Activated CD8-positive, alpha-beta T cell treated with anti-CD3 and anti-CD28 coated beads for 36 hours (primary cell): ENCODE results near the gene GADD45A. TPM values are rescaled to one million over a fixed set of nuclear protein-coding genes. Genes with fewer than 3 reads are reported as not detected.

ENCODE experiments used
- ATAC-seq: fragments of 200-7000 bp; cut with Tn5 transposase; one replicate; pipeline ENCODE4 v1.10.0; 2021; ENCODE audit warnings: mild to moderate bottlenecking, moderate library complexity
- CTCF ChIA-PET: fragments of 350-600 bp; sonication (Branson Sonifier 250); formaldehyde crosslinking; loops from one replicate; lab custom pipeline; 2021; ENCODE audit warnings: antibody characterized with exemption; lab: Charles Lee
- POLR2A ChIA-PET: fragments of 350-600 bp; sonication (Branson Sonifier 250); formaldehyde crosslinking; loops from one replicate; lab custom pipeline; 2021; ENCODE audit warnings: antibody characterized with exemption; lab: Charles Lee
- DNase-seq: peaks from one replicate; pipeline ENCODE4 v3.0.0-alpha.2; 2020
- H3K27ac Mint-ChIP-seq: one replicate; pipeline ENCODE4 v1.8.0; 2021; ENCODE audit warnings: mild to moderate bottlenecking, mixed read lengths
- H3K27me3 Mint-ChIP-seq: one replicate; pipeline ENCODE4 v1.8.0; 2021; ENCODE audit warnings: mixed read lengths
- H3K36me3 Mint-ChIP-seq: one replicate; pipeline ENCODE4 v1.8.0; 2021; ENCODE audit warnings: low read depth, mixed read lengths
- H3K4me1 Mint-ChIP-seq: one replicate; pipeline ENCODE4 v1.8.0; 2021; ENCODE audit warnings: low read depth, mixed read lengths
- H3K4me3 Mint-ChIP-seq: one replicate; pipeline ENCODE4 v1.8.0; 2021; ENCODE audit warnings: mild to moderate bottlenecking, moderate library complexity, mixed read lengths
- H3K9me3 Mint-ChIP-seq: one replicate; pipeline ENCODE4 v1.8.0; 2021; ENCODE audit warnings: mixed read lengths
- CTCF ChIP-seq: fragments of 200-600 bp; IDR thresholded peaks from one replicate; pipeline ENCODE4 v1.8.0; 2022; ENCODE audit warnings: antibody characterized with exemption, mild to moderate bottlenecking
- intact Hi-C: fragments of 100-400 bp; cut with micrococcal nuclease; formaldehyde crosslinking; loops from one replicate; pipeline ENCODE4 v1.10.0; 2022
- total RNA-seq, 2 experiments: library from RNA; stranded (reverse); gene quantifications; one replicate each; pipeline ENCODE4 v1.2.3, GENCODE V29; 2021

The GADD45A gene
- total RNA-seq, 2 experiments from 2014 or later: 33.5 to 34.3 TPM

DNA sequence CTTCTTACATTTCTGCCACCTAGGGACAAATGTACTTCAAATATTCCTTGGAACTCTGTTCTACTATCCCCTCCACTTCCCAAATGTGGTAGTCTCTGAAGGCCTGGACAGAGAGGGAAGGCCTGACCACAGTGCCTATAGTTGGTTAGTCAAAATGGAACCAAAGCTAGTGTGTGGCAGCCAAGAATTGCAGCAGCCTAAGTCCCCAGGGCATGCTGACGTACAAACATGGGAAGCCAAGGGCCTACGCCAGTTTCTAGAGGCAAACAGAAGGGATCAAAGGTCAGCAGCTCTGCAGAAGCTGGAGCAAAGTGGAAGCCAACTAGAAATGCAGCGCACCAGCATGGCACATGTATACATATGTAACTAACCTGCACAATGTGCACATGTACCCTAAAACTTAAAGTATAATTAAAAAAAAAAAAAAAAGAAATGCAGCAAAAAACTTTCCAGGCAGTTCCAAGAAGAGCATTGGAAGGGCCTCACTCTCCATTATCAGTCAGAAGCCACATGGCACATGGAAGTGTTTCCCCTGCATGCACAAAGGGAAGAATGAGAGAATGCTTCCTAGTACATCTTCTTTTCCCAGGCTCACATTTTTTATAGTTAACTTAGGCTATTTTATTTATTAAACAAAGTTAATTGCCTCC, 39.4 kb upstream of the GADD45A start:
- ATAC-seq (no peak), DNase-seq (no peak)
- no peaks in the 10 kb centered on the region for H3K9me3 Mint-ChIP-seq
- H3K4me3 Mint-ChIP-seq: no peak overlapping the region
- ChIA-PET POLR2A (interaction anchor here (0.7 kb wide), 1 partner anchor 13 kb away, joined by 3 read pairs; no protein-coding TSS in a partner anchor), CTCF (no interaction called here)
- no peaks in the 10 kb centered on the region for H3K4me1 Mint-ChIP-seq
- no peaks in the 10 kb centered on the region for H3K36me3 Mint-ChIP-seq
- intact Hi-C loops: no loop called here
- no peak for TF ChIP-seq CTCF
- H3K27me3 Mint-ChIP-seq: no peaks in the 10 kb centered on the region
- H3K27ac Mint-ChIP-seq: no peak overlapping the region

DNA sequence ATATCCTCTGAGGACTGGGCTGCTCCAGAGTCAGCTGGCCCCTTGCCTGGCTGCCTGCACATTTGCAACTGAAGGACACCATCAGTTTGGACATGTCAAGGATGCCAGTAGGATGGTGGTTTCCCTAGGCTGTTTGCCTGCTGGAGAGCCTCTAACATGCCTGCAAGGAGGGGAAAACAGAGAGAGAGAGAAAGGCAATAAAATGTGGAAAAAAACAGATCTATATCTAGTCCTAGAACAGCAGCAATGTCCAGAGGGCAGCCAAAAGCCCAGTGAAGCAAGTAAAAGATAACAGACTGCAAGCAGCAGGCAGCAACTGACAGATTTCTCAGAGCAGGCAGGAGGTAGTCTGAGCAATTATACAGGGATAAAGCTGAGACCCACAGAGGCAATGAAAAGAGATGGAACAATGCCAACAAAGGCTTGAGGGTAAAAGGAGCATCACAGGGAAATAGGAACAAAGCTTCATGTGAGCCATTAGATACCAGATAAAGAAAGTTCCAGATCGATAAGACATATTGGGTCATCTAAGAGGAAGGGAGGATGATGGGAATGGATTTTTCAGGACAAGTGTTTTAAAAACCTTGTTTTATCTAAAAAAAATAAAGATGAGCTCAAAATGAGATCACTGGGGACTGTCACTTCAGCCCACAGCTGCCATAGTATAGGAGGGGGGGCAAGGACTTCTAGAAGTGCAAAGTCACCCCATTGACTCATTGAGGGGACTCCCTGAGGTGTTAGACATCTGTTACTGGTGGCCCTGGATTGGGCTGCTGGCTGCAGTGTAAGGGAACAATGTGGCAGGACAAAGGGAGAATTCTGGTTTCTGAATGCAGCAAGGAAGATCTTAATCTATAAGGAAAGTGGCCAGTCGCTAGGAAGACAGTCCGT, 38.6 kb upstream of the GADD45A start:
- Mint-ChIP-seq H3K9me3 (no peaks in the 10 kb centered on the region), H3K27ac (no peak overlapping the region), H3K36me3 (no peaks in the 10 kb centered on the region), H3K4me1 (no peaks in the 10 kb centered on the region), H3K4me3 (no peak overlapping the region), H3K27me3 (no peaks in the 10 kb centered on the region)
- ChIA-PET CTCF (interaction anchor here (2.1 kb wide), 1 partner anchor 114 kb away, joined by 10 read pairs; no protein-coding TSS in a partner anchor), POLR2A (no interaction called here)
- ATAC-seq: peak; percentile 68
- peak; percentile 9 for DNase-seq
- intact Hi-C loops: no loop called here
- no peak for TF ChIP-seq CTCF

DNA sequence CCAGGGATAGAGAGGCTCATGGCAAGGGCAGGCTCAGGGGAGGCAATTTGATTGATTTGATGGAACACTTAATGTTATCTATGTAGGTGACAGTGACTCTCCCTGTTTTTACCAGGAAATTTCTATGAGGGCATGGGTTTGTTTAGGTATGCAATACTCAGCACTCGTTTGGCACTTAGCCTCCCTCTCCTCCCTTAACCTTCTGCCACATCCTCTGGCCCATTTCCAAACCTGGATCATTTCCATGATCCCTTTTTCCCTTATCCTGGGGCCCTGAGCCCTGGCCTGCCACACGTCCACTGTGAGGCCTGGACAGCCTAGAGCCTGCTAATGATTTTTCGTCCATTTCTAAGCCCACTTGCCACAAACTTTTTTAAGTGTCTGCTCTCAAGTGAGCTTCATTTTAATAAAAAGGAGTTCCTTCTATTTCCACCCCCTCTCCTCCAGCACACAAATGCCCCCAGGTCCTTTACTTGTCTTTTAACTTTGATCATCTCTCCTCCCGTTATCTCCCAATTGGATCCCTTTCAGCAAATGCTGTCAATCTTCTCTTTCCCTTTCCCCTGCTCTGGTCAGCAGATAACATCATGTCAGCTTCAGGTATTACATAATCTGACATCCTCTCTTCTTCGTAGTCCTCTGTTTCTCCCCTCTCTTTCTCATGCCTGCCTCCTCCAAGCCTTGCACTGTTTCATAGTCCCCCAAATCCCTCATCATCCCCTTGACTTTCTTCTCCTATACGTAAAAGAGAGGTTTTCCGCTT, 37.8 kb upstream of the GADD45A start:
- no peaks in the 10 kb centered on the region for H3K9me3 Mint-ChIP-seq
- no peak overlapping the region for H3K27ac Mint-ChIP-seq
- POLR2A ChIA-PET: interaction anchor here (0.7 kb wide), 1 partner anchor 1054 kb away, joined by 3 read pairs; no protein-coding TSS in a partner anchor
- TF ChIP-seq CTCF: no peak
- H3K4me1 Mint-ChIP-seq: no peaks in the 10 kb centered on the region
- no peaks in the 10 kb centered on the region for H3K36me3 Mint-ChIP-seq
- no peaks in the 10 kb centered on the region for H3K27me3 Mint-ChIP-seq
- ATAC-seq: no peak
- intact Hi-C loops: no loop called here
- CTCF ChIA-PET: interaction anchor here (0.8 to 2.1 kb wide), 3 partner anchors 8 to 113 kb away, joined by 3 to 10 read pairs (median 5); no protein-coding TSS in a partner anchor
- H3K4me3 Mint-ChIP-seq: no peak overlapping the region
- no peak for DNase-seq

DNA sequence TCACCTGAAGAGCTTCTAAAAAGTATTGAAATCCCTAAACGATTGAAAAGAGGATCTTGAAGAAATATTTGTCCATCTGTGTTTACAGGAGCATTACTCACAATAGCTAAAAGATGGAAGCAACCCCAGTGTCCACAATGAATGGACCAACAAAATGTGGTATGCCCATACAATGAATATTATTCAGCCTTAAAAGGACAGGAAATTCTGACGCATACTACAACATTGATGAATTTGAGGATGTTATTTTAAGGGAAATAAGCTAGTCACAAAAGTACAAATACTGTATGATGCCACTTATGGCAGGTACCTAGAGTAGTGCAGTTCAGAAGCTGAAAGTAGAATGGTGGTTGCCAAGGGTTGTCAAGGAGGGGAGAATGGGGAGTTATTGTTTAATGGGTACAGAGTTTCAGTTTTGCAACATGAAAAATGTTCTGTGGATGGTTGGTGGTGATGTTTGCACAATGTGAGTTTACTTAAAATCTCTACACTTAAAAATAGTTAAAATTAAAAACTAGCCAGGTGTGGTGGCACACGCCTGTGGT, 37.1 kb upstream of the GADD45A start:
- POLR2A ChIA-PET: interaction anchor here (0.7 kb wide), 1 partner anchor 1055 kb away, joined by 3 read pairs; no protein-coding TSS in a partner anchor
- Mint-ChIP-seq H3K4me1 (no peaks in the 10 kb centered on the region), H3K36me3 (no peaks in the 10 kb centered on the region), H3K4me3 (no peak overlapping the region), H3K9me3 (no peaks in the 10 kb centered on the region), H3K27ac (no peak overlapping the region), H3K27me3 (no peaks in the 10 kb centered on the region)
- intact Hi-C loops: no loop called here
- ATAC-seq (no peak), DNase-seq (no peak)
- CTCF ChIA-PET: interaction anchor here (0.6 to 2.1 kb wide), 4 partner anchors 7 to 112 kb away, joined by 3 to 10 read pairs (median 4); no protein-coding TSS in a partner anchor
- no peak for TF ChIP-seq CTCF
